Right lobe of liver (tissue), 6 donors: ENCODE results near the gene LPIN2. TPM values are rescaled to one million over a fixed set of nuclear protein-coding genes. Genes with fewer than 3 reads are reported as not detected.

Experiments used
- ATAC-seq, 4 donors: fragments of 200-7000 bp; cut with Tn5 transposase; one replicate each; pipeline ENCODE4 v1.9.1; 2020; ENCODE audit warnings: mild to moderate bottlenecking in 4 of 4, moderate library complexity in 4 of 4
- DNase-seq, 3 donors: peaks; one replicate each; pipeline ENCODE4 v3.0.0-alpha.2; 2020
- H3K27ac ChIP-seq, 3 donors: fragments of 200-600 bp; one replicate each; pipeline ENCODE4 v1.8.0; 2022
- H3K27me3 ChIP-seq, 2 donors: fragments of 200-600 bp; one replicate each; pipeline ENCODE4 v1.8.0; 2022
- H3K36me3 ChIP-seq, 4 donors: fragments of 200-600 bp; sonication (generic) in 1 of 4; one replicate each; pipeline versions ENCODE4 v1.5.1 to v1.8.0; 2017 to 2022; ENCODE audit warnings: control low read depth in 1 of 4
- H3K4me1 ChIP-seq, 4 donors: fragments of 200-600 bp; sonication (generic) in 1 of 4; one replicate each; pipeline versions ENCODE4 v1.5.1 to v1.8.0; 2017 to 2022; ENCODE audit warnings: control low read depth in 1 of 4
- H3K4me3 ChIP-seq, 3 donors: fragments of 200-600 bp; one replicate each; pipeline ENCODE4 v1.8.0; 2022
- H3K9me3 ChIP-seq, 4 donors: fragments of 200-600 bp; sonication (generic) in 1 of 4; one replicate each; pipeline versions ENCODE4 v1.5.1 to v1.8.0; 2017 to 2022; ENCODE audit warnings: control low read depth in 1 of 4
- POLR2A ChIP-seq: fragments of 450-650 bp; IDR thresholded peaks from one replicate; pipeline ENCODE4 v1.6.1; 2017; ENCODE audit warnings: antibody characterized with exemption, mild to moderate bottlenecking
- WGBS: methylation state at CpG from one replicate; pipeline ENCODE4 v1.1.6; 2018; ENCODE audit warnings: low coverage, low lambda C conversion rate; ENCODE audit not compliant: insufficient coverage; ENCODE audit errors: missing lambda C conversion rate; 5-methylcytosine and 5-hydroxymethylcytosine counted together
- intact Hi-C, 2 donors: fragments of 100-400 bp; cut with DNase I; formaldehyde crosslinking; loops; one replicate each; pipeline versions ENCODE4 v1.11.2 to v1.14.1; 2022
- total RNA-seq, 6 experiments: library from RNA; depleted of rRNA in 2 of 6; stranded (reverse); fragments of >200 nt in 2 of 6; fragmentation: NEBNext Ultra II Directional in 3 of 6; extraction: Animal tissue kit (Norgen Biotek cat#: 25700) in 3 of 6; gene quantifications; one replicate each; pipeline versions ENCODE4 v1.1.0 to v1.2.4, GENCODE V29; 2016 to 2023
- TF ChIP-seq, protein P1 (sequence below), 4 donors: fragments of 200-600 bp in 3 of 4; fragments of 450-650 bp in 1 of 4; IDR thresholded peaks; one replicate each; pipeline versions ENCODE4 v1.5.1 to v1.8.0; 2016 to 2022; ENCODE audit warnings: antibody characterized with exemption in 4 of 4, mild to moderate bottlenecking in 2 of 4
- donor health status: DM: no; HTN: yes; CAD: no.
- donor health status: DM: no; HTN: no; CAD: no.
- donor health status: DM: no; HTN: no; CAD: no.
- donor health status: DM: no; HTN: yes; CAD: no.
- donor health status: DM: no; HTN: yes; CAD: no.

The LPIN2 gene
- total RNA-seq, 6 experiments from 2014 or later, result 64.9 to 175 (median 150) TPM

DNA sequence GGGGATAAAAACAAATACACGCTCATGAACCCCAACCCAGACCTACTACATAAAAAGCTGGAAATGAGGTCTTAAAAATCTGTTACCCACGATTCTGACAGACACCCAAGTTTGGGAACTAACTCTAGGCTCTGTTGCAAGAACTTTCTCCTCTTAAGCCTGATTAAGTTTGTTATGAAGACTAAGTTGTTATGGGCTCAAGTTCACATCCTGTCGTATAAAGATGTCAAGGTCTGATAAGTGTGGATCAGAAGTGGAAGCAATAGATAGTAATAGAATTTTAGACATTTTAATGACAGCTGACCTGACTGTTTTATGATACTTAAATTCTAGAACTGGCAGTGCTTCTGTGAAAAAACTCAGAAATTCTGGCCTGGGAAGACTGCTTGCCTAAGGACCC is 43.2 kb downstream of the LPIN2 start:
- Histone ChIP-seq H3K36me3 (no peaks in the 10 kb centered on the region), H3K4me3 (no peak overlapping the region), H3K9me3 (no peaks in the 10 kb centered on the region), H3K27me3 (no peaks in the 10 kb centered on the region), H3K4me1 (peaks cover 0 to 75% (median 37%) of the 10 kb centered on the region in 4 donors), H3K27ac (peak overlapping the region; percentile 70 to 87 (median 83))
- no peak for TF ChIP-seq POLR2A
- TF ChIP-seq, protein P1, sequence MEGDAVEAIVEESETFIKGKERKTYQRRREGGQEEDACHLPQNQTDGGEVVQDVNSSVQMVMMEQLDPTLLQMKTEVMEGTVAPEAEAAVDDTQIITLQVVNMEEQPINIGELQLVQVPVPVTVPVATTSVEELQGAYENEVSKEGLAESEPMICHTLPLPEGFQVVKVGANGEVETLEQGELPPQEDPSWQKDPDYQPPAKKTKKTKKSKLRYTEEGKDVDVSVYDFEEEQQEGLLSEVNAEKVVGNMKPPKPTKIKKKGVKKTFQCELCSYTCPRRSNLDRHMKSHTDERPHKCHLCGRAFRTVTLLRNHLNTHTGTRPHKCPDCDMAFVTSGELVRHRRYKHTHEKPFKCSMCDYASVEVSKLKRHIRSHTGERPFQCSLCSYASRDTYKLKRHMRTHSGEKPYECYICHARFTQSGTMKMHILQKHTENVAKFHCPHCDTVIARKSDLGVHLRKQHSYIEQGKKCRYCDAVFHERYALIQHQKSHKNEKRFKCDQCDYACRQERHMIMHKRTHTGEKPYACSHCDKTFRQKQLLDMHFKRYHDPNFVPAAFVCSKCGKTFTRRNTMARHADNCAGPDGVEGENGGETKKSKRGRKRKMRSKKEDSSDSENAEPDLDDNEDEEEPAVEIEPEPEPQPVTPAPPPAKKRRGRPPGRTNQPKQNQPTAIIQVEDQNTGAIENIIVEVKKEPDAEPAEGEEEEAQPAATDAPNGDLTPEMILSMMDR (IDR thresholded peaks at IDR 0.05), result no peak
- WGBS, result 39% methylated on average over 3 of the region's 3 CpGs
- no peak for DNase-seq
- intact Hi-C loops, result no loop called here
- no peak for ATAC-seq

- TF ChIP-seq, protein P1 (IDR thresholded peaks at IDR 0.05), result no peak
- peak; percentile 11 for TF ChIP-seq POLR2A
- peak; percentile 36 to 67 (median 58) for ATAC-seq
- 22% methylated on average over 1 of the region's 1 CpG for WGBS
- intact Hi-C loops, result no loop called here
- Histone ChIP-seq H3K27me3 (no peaks in the 10 kb centered on the region), H3K36me3 (peaks cover 0 to 4% (median 0%) of the 10 kb centered on the region in 4 donors), H3K9me3 (no peaks in the 10 kb centered on the region), H3K27ac (peak overlapping the region; percentile 70 to 87 (median 83)), H3K4me1 (peaks cover 0 to 76% (median 36%) of the 10 kb centered on the region in 4 donors), H3K4me3 (no peak overlapping the region)
- DNase-seq, result no peak
Measured at GRCh38 chr18:2968606-2969005, 44.3 kb downstream of the LPIN2 start.

- no peak for ATAC-seq
Measured at GRCh38 chr18:2967820-2968219, 45.1 kb downstream of the LPIN2 start.

DNA sequence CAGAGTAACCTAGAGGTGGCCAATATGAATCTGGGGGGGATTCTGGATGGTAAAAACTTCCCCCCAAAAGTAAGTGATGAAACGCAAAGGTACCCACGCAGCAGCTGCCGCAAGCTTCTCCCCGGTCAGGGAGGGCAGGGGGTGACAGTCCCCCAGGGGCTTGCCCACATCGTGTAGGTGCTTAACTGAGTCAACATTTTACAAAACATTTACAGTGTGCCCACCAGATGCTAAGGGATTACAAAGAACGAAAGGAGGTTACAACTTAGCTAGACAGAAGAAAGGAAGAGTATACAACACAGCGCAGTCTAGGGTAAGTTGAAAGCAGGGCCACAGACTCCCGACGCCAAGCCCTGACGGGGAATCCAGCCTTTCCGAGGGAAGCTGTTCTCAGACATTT is 45.6 kb downstream of the LPIN2 start:
- H3K27me3 ChIP-seq, result no peaks in the 10 kb centered on the region
- peaks cover 0 to 76% (median 32%) of the 10 kb centered on the region in 4 donors for H3K4me1 ChIP-seq
- peaks cover 0 to 4% (median 0%) of the 10 kb centered on the region in 4 donors for H3K36me3 ChIP-seq
- 75% methylated on average over 11 of the region's 11 CpGs for WGBS
- TF ChIP-seq, protein P1 (IDR thresholded peaks at IDR 0.05), result no peak
- TF ChIP-seq POLR2A, result no peak
- DNase-seq (no peak), ATAC-seq (no peak)
- no peaks in the 10 kb centered on the region for H3K9me3 ChIP-seq
- no peak overlapping the region for H3K4me3 ChIP-seq
- intact Hi-C loops, result no loop called here
- peak overlapping the region in 2 of 3 donors; percentile 70 to 87 for H3K27ac ChIP-seq

More at GRCh38 chr18:2967820-2968219, 45.1 kb downstream of the LPIN2 start:
- H3K27me3 ChIP-seq, result no peaks in the 10 kb centered on the region
- H3K27ac ChIP-seq, result peak overlapping the region; percentile 70 to 87 (median 83)
- no peaks in the 10 kb centered on the region for H3K9me3 ChIP-seq
- peaks cover 0 to 4% (median 0%) of the 10 kb centered on the region in 4 donors for H3K36me3 ChIP-seq
- intact Hi-C loops, result no loop called here
- peaks cover 0 to 76% (median 34%) of the 10 kb centered on the region in 4 donors for H3K4me1 ChIP-seq
- TF ChIP-seq, protein P1 (IDR thresholded peaks at IDR 0.05), result no peak
- TF ChIP-seq POLR2A, result no peak
- H3K4me3 ChIP-seq, result no peak overlapping the region
- DNase-seq, result no peak
- WGBS, result 64% methylated on average over 7 of the region's 8 CpGs

DNA sequence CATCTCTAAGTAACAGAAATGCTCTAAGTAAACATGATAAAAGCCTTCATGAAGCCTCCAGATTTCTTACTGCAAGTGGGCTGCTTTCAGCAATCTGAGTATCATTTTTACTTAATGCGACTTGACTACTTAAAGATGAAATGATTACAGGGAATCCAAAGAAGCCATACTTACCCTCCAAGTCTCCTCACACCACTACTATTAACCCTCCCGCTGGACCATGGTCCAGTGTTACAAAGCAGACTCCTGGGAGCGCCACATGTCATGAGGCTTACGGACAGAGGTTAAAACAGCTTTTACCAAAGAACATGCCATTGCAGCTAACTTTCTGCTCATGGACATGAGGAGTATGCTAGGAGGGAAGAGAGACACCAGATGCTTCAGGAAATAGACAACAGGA is 46.4 kb downstream of the LPIN2 start:
- no peak for ATAC-seq
- Histone ChIP-seq H3K27me3 (no peaks in the 10 kb centered on the region), H3K4me1 (peaks cover 0 to 76% (median 31%) of the 10 kb centered on the region in 4 donors), H3K9me3 (no peaks in the 10 kb centered on the region), H3K27ac (peak overlapping the region in 1 of 3 donors; percentile 87), H3K4me3 (no peak overlapping the region), H3K36me3 (peaks cover 0 to 4% (median 0%) of the 10 kb centered on the region in 4 donors)
- intact Hi-C loops, result no loop called here
- TF ChIP-seq, protein P1 (IDR thresholded peaks at IDR 0.05), result no peak
- TF ChIP-seq POLR2A, result no peak
- 93% methylated on average over 4 of the region's 4 CpGs for WGBS
- no peak for DNase-seq
